ENCODE results near the gene ZNF407.

ZNF407 gene

GRCh38 chr18:75070235-75070624, 472.6 kb downstream of the ZNF407 start:
- no peak overlapping the region for H3K4me3 ChIP-seq (ENCODE audit: insufficient read length, low read depth)
- TF ChIP-seq YY1 (IDR thresholded peaks at IDR 0.05; ENCODE audit: insufficient read depth, insufficient read length) (no peak), SUZ12 (IDR thresholded peaks at IDR 0.05; ENCODE audit: extremely low read depth, insufficient read depth, insufficient read length) (no peak), ZNF274 (IDR thresholded peaks at IDR 0.05; ENCODE audit: low read depth, low read length) (no peak)
- no peaks in the 10 kb centered on the region for H3K4me1 ChIP-seq (ENCODE audit: insufficient read depth, insufficient read length)
- no peak overlapping the region for H3K9ac ChIP-seq (ENCODE audit: insufficient read length, low read depth)
- no peaks in the 10 kb centered on the region for H3K36me3 ChIP-seq (ENCODE audit: insufficient read depth, insufficient read length, low read length)
- no peak for DNase-seq (ENCODE audit: low read depth, low spot score)
- H3K9me3 ChIP-seq (ENCODE audit: insufficient read depth, low read length) = no peaks in the 10 kb centered on the region
- H3K27me3 ChIP-seq (ENCODE audit: insufficient read depth, insufficient read length) = no peaks in the 10 kb centered on the region

DNA sequence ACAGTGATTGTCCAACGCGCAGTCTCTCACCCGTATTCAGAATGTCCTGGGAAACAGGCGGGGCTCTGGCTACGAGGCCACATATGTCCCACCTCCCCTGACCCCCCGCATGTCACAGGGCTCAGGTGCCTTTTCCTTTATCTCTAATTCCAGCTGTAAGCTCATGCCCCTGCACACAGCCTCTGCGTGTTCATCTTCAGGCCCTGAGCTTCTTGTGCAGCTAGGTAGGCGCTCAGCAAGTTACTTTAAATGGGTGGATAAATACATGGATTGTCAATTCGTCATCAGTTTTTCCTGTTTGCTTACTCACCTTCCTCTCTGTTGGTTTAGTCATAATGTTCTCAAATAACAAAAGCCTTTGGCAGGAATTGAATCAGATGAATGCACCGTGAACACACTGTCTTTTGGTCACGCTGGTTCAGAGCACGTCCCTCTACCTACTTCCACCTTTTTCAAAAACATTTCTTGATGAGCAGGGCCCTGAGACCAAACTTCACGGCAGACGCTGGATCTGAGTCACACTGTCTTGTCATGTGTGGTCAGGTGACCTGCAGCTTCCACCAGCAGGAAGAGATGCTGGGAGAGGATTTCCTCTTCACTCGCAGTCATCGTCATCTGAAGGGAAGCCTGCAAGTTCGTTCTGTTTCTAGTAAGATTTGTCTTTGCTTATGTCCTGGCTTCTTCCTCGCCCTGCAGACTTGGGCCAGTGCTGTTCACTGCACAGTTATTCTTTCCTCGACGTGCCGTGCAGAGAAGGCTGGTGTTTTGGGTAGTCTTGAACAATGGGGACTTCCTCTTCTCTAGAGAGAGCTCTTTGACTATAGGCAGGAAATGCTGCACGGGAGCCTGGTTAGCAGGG, 473.2 kb downstream of the ZNF407 start:
- no peak for DNase-seq (ENCODE audit: low read depth, low spot score)
- no peak for TF ChIP-seq ZNF274 (IDR thresholded peaks at IDR 0.05; ENCODE audit: low read depth, low read length)
- H3K9me3 ChIP-seq (ENCODE audit: insufficient read depth, low read length) = no peaks in the 10 kb centered on the region
- H3K27me3 ChIP-seq (ENCODE audit: insufficient read depth, insufficient read length) = no peaks in the 10 kb centered on the region
- H3K36me3 ChIP-seq (ENCODE audit: insufficient read depth, insufficient read length, low read length) = no peaks in the 10 kb centered on the region
- no peaks in the 10 kb centered on the region for H3K4me1 ChIP-seq (ENCODE audit: insufficient read depth, insufficient read length)
- no peak overlapping the region for H3K9ac ChIP-seq (ENCODE audit: insufficient read length, low read depth)
- H3K4me3 ChIP-seq (ENCODE audit: insufficient read length, low read depth) = no peak overlapping the region

DNA sequence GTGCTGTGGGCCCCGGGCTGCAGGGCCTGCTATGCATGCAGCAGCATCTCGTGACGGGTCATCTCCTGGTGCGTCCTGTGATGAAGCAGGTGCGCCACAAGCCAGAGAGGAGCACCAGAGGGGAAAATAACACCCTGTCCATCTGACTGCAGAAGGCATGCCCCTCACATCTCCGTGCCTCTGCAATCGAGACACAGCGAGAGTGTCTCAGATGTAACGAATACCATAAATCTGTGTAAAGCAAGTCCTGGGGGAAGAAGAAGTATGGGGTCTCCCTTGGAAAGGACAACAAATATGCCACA, 473.8 kb downstream of the ZNF407 start:
- no peaks in the 10 kb centered on the region for H3K36me3 ChIP-seq (ENCODE audit: insufficient read depth, insufficient read length, low read length)
- H3K4me1 ChIP-seq (ENCODE audit: insufficient read depth, insufficient read length) = no peaks in the 10 kb centered on the region
- TF ChIP-seq SUZ12 (IDR thresholded peaks at IDR 0.05; ENCODE audit: extremely low read depth, insufficient read depth, insufficient read length) (no peak), YY1 (IDR thresholded peaks at IDR 0.05; ENCODE audit: insufficient read depth, insufficient read length) (no peak), ZNF274 (IDR thresholded peaks at IDR 0.05; ENCODE audit: low read depth, low read length) (no peak)
- H3K9ac ChIP-seq (ENCODE audit: insufficient read length, low read depth) = no peak overlapping the region
- DNase-seq (ENCODE audit: low read depth, low spot score) = no peak
- H3K4me3 ChIP-seq (ENCODE audit: insufficient read length, low read depth) = no peak overlapping the region
- no peaks in the 10 kb centered on the region for H3K27me3 ChIP-seq (ENCODE audit: insufficient read depth, insufficient read length)
- no peaks in the 10 kb centered on the region for H3K9me3 ChIP-seq (ENCODE audit: insufficient read depth, low read length)

GRCh38 chr18:75071866-75072671, 474.4 kb downstream of the ZNF407 start:
- Histone ChIP-seq H3K9me3 (ENCODE audit: insufficient read depth, low read length) (no peaks in the 10 kb centered on the region), H3K36me3 (ENCODE audit: insufficient read depth, insufficient read length, low read length) (no peaks in the 10 kb centered on the region), H3K27me3 (ENCODE audit: insufficient read depth, insufficient read length) (no peaks in the 10 kb centered on the region), H3K9ac (ENCODE audit: insufficient read length, low read depth) (no peak overlapping the region), H3K4me3 (ENCODE audit: insufficient read length, low read depth) (no peak overlapping the region), H3K4me1 (ENCODE audit: insufficient read depth, insufficient read length) (no peaks in the 10 kb centered on the region)
- no peak for DNase-seq (ENCODE audit: low read depth, low spot score)
- TF ChIP-seq YY1 (IDR thresholded peaks at IDR 0.05; ENCODE audit: insufficient read depth, insufficient read length) = no peak
- no peak for TF ChIP-seq ZNF274 (IDR thresholded peaks at IDR 0.05; ENCODE audit: low read depth, low read length)
- TF ChIP-seq SUZ12 (IDR thresholded peaks at IDR 0.05; ENCODE audit: extremely low read depth, insufficient read depth, insufficient read length) = no peak

DNA sequence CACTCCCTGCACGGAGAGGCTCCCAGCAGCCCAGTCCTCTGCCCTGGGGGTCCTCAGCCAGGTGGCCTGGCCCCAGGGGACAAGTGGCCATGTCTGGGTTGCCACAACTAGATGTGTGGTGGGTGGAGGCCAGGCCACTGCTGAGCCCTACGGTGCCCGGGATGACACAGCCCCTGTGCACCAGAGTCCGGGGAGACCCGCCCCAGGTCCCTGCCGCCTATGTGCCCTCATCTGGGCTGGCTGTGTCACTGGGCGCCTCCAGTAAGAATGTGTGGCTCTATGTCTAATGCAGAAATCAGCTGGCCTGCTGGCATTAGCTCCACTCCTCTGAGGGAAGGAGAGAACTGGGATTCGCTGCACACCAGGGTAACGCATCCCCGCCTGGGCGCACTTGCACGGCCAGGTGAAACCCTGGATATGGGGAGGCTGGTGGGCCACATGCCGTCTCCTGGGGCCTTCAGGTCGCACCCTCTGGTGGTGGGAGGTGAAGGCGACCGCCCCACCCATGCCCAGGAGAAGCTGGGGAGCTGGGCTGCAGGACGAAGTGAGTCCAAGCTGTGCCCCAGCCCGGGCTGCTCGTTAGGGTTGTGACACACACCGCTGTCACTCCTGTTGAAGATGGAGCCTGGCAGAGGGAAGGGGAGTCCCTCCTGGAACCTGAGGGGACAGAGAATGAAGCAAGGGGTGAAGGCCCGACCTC, 475.2 kb downstream of the ZNF407 start:
- Histone ChIP-seq H3K4me1 (ENCODE audit: insufficient read depth, insufficient read length) (no peaks in the 10 kb centered on the region), H3K4me3 (ENCODE audit: insufficient read length, low read depth) (no peak overlapping the region), H3K36me3 (ENCODE audit: insufficient read depth, insufficient read length, low read length) (no peaks in the 10 kb centered on the region), H3K9me3 (ENCODE audit: insufficient read depth, low read length) (peaks cover 2% of the 10 kb centered on the region; the same call in 1 of the 2 replicates), H3K9ac (ENCODE audit: insufficient read length, low read depth) (no peak overlapping the region), H3K27me3 (ENCODE audit: insufficient read depth, insufficient read length) (no peaks in the 10 kb centered on the region)
- no peak for TF ChIP-seq YY1 (IDR thresholded peaks at IDR 0.05; ENCODE audit: insufficient read depth, insufficient read length)
- no peak for DNase-seq (ENCODE audit: low read depth, low spot score)

DNA sequence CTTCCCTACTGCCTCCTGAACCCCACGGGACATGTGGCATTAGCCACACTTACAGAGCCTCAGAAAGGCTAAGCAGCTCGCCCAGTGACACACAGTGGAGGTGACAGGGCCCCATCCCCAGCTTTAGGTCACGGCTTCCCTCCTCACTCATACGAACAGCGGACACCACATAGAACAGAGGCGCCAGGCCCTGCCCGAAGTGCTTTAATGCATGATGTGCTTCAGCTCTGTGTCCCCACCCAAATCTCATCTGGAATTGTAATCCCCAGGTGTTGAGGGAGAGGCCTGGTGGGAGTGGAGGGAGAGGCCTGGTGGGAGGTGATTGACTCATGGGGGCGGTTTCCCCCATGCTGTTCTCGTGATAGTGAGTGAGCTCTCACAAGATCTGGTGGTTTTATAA, 476.0 kb downstream of the ZNF407 start:
- Histone ChIP-seq H3K4me1 (ENCODE audit: insufficient read depth, insufficient read length) (no peaks in the 10 kb centered on the region), H3K27me3 (ENCODE audit: insufficient read depth, insufficient read length) (no peaks in the 10 kb centered on the region)
- TF ChIP-seq SUZ12 (IDR thresholded peaks at IDR 0.05; ENCODE audit: extremely low read depth, insufficient read depth, insufficient read length) = no peak
- TF ChIP-seq ZNF274 (IDR thresholded peaks at IDR 0.05; ENCODE audit: low read depth, low read length) = no peak
- no peak for TF ChIP-seq YY1 (IDR thresholded peaks at IDR 0.05; ENCODE audit: insufficient read depth, insufficient read length)

More for the DNA sequence above, 476.0 kb downstream of the ZNF407 start:
- Histone ChIP-seq H3K4me3 (ENCODE audit: insufficient read length, low read depth) (no peak overlapping the region), H3K9me3 (ENCODE audit: insufficient read depth, low read length) (peaks cover 7% of the 10 kb centered on the region; the same call in 1 of the 2 replicates), H3K36me3 (ENCODE audit: insufficient read depth, insufficient read length, low read length) (no peaks in the 10 kb centered on the region), H3K9ac (ENCODE audit: insufficient read length, low read depth) (no peak overlapping the region)
- no peak for DNase-seq (ENCODE audit: low read depth, low spot score)

All from NT2/D1 (cell line).